GM18858 (cell line): ENCODE measurements around the gene LHFPL2.
"Not testable (repeated sequence)": the region's sequence is repeated elsewhere in the genome, so short reads cannot be mapped to it uniquely, and the experiment has no call there.

ENCODE experiments used
- ATAC-seq: cut with Tn5 transposase; IDR thresholded peaks from one replicate; pipeline ENCODE4 v1.9.1; 2021; ENCODE audit not compliant: unreplicated experiment

Gene LHFPL2

GRCh38 chr5:78666975-78667374 is 18.4 kb upstream of the LHFPL2 start:
- ATAC-seq = not testable (repeated sequence)

- no peak for ATAC-seq
Observed at GRCh38 chr5:78666041-78666444, 17.5 kb upstream of the LHFPL2 start.

GRCh38 chr5:78665534-78665933 is 17.0 kb upstream of the LHFPL2 start:
- ATAC-seq = no peak

- ATAC-seq = no peak
Observed at GRCh38 chr5:78662323-78662722, 13.8 kb upstream of the LHFPL2 start.

- peak; percentile 61 for ATAC-seq
Observed at GRCh38 chr5:78661691-78662090, 13.1 kb upstream of the LHFPL2 start.

- no peak for ATAC-seq
Observed at GRCh38 chr5:78661044-78661443, 12.5 kb upstream of the LHFPL2 start.

GRCh38 chr5:78660401-78660800 is 11.8 kb upstream of the LHFPL2 start:
- ATAC-seq = no peak

- no peak for ATAC-seq
Observed at GRCh38 chr5:78659714-78660113, 11.1 kb upstream of the LHFPL2 start.

GRCh38 chr5:78659114-78659513 is 10.5 kb upstream of the LHFPL2 start:
- no peak for ATAC-seq

GRCh38 chr5:78657201-78657600 is 8.6 kb upstream of the LHFPL2 start:
- no peak for ATAC-seq

- no peak for ATAC-seq
Observed at GRCh38 chr5:78655746-78656290, 7.2 kb upstream of the LHFPL2 start.

GRCh38 chr5:78654386-78654785 is 5.8 kb upstream of the LHFPL2 start:
- ATAC-seq = no peak

GRCh38 chr5:78653681-78654366 is 5.3 kb upstream of the LHFPL2 start:
- no peak for ATAC-seq

- no peak for ATAC-seq
Observed at GRCh38 chr5:78653031-78653430, 4.5 kb upstream of the LHFPL2 start.

- no peak for ATAC-seq
Observed at GRCh38 chr5:78651468-78651867, 2.9 kb upstream of the LHFPL2 start.

- ATAC-seq = no peak
Observed at GRCh38 chr5:78650531-78650930, 2.0 kb upstream of the LHFPL2 start.

GRCh38 chr5:78649861-78650496 is 1.4 kb upstream of the LHFPL2 start:
- no peak for ATAC-seq

GRCh38 chr5:78649211-78649695 is 681 bp upstream of the LHFPL2 start:
- no peak for ATAC-seq

GRCh38 chr5:78647838-78648358 is 674 bp downstream of the LHFPL2 start:
- ATAC-seq = no peak

- ATAC-seq = no peak
Observed at GRCh38 chr5:78647351-78647818, 1.2 kb downstream of the LHFPL2 start.

- no peak for ATAC-seq
Observed at GRCh38 chr5:78644741-78645300, 3.8 kb downstream of the LHFPL2 start.

GRCh38 chr5:78644129-78644528 is 4.4 kb downstream of the LHFPL2 start:
- ATAC-seq = no peak
